Ishikawa (cell line): ENCODE measurements around the gene BDH1.

Experiments
- CEBPB ChIP-seq: IDR thresholded peaks from 2 replicates; pipeline ENCODE4 v1.6.1; 2012
- EP300 ChIP-seq: IDR thresholded peaks from 2 replicates; pipeline ENCODE4 v1.6.1; 2012; ENCODE audit warnings: borderline replicate concordance
- NFIC ChIP-seq: IDR thresholded peaks from 2 replicates; pipeline ENCODE4 v1.6.1; 2012
- REST ChIP-seq: IDR thresholded peaks from 2 replicates; pipeline ENCODE4 v1.6.1; 2012; ENCODE audit warnings: low read depth, mild to moderate bottlenecking
- TAF1 ChIP-seq: IDR thresholded peaks from 2 replicates; pipeline ENCODE4 v1.6.1; 2012; ENCODE audit warnings: low read depth, mild to moderate bottlenecking
- TCF12 ChIP-seq: IDR thresholded peaks from 2 replicates; pipeline ENCODE4 v1.6.1; 2012; ENCODE audit warnings: low read depth
- ZBTB7A ChIP-seq: IDR thresholded peaks from 2 replicates; pipeline ENCODE4 v1.6.1; 2012; ENCODE audit warnings: low read depth

DNA sequence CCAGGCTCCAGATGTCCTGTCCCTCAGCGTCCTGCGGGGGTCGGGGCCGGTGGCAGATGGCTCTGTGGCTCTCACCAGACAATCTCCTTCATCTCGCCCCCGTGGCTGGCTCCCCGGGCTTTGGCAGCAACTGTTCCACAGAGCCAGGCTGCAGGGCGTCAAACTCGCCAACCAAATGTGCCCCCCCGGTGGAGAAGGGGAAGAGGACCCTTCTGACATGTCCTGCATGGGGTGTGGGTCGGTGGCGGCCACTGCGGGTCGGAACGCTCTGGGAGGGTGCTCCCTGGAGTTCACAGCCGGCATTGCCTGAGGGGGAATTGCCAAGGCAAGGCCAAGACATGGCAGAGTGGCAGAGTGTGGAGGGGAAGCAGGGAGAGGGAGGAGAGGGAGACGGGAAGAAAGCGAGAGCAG is 36.0 kb downstream of the BDH1 start:
- no peak for TF ChIP-seq TCF12
- no peak for TF ChIP-seq ZBTB7A
- no peak for TF ChIP-seq REST
- no peak for TF ChIP-seq EP300
- no peak for TF ChIP-seq CEBPB
- no peak for TF ChIP-seq NFIC
- TF ChIP-seq TAF1, result no peak
